ENCODE data around the gene SCT.

Gene SCT

GRCh38 chr11:626475-627307 is at the start of gene SCT:
Gene SCT (minus strand): TSS chr11:627181. CDS start chr11:627143, 38 bp downstream.
- no peak for DNase-seq (ENCODE audit: low read depth, low spot score)
- no peaks in the 10 kb centered on the region for H3K36me3 ChIP-seq (ENCODE audit: insufficient read depth, low read length)
- H3K9ac ChIP-seq (ENCODE audit: insufficient read length), result no peak within 1 kb of the TSS
- H3K9me3 ChIP-seq (ENCODE audit: low read depth, low read length), result no peaks in the 10 kb centered on the region
- H3K4me3 ChIP-seq, result no peak within 1 kb of the TSS
- no peak within 1 kb of the TSS for H3K27ac ChIP-seq
- no peak for TF ChIP-seq EZH2 (IDR thresholded peaks at IDR 0.05)
- TF ChIP-seq FOXP2 (optimal IDR thresholded peaks at IDR 0.05; ENCODE audit: control extremely low read depth, extremely low read length, insufficient read depth), result no peak
- TF ChIP-seq POLR2AphosphoS5 (IDR thresholded peaks at IDR 0.05; ENCODE audit: borderline replicate concordance, low read depth, low read length), result peak; percentile 17; the same call in 1 of the 2 replicates

- Histone ChIP-seq H3K4me3 (no peak overlapping the region), H3K9ac (ENCODE audit: insufficient read length) (no peak overlapping the region), H3K27ac (no peak overlapping the region), H3K36me3 (ENCODE audit: insufficient read depth, low read length) (peaks cover 40% of the 10 kb centered on the region), H3K9me3 (ENCODE audit: low read depth, low read length) (no peaks in the 10 kb centered on the region)
- no peak for DNase-seq (ENCODE audit: low read depth, low spot score)
- TF ChIP-seq FOXP2 (optimal IDR thresholded peaks at IDR 0.05; ENCODE audit: control extremely low read depth, extremely low read length, insufficient read depth), result no peak
- TF ChIP-seq POLR2AphosphoS5 (IDR thresholded peaks at IDR 0.05; ENCODE audit: borderline replicate concordance, low read depth, low read length), result no peak
- no peak for TF ChIP-seq EZH2 (IDR thresholded peaks at IDR 0.05)
Measured at GRCh38 chr11:674406-674805, 47.4 kb upstream of the SCT start.

GRCh38 chr11:673866-674265 is 46.9 kb upstream of the SCT start:
- no peak overlapping the region for H3K9ac ChIP-seq (ENCODE audit: insufficient read length)
- TF ChIP-seq EZH2 (IDR thresholded peaks at IDR 0.05) (no peak), POLR2AphosphoS5 (IDR thresholded peaks at IDR 0.05; ENCODE audit: borderline replicate concordance, low read depth, low read length) (no peak), FOXP2 (optimal IDR thresholded peaks at IDR 0.05; ENCODE audit: control extremely low read depth, extremely low read length, insufficient read depth) (no peak)
- no peak overlapping the region for H3K27ac ChIP-seq
- no peak for DNase-seq (ENCODE audit: low read depth, low spot score)
- H3K9me3 ChIP-seq (ENCODE audit: low read depth, low read length), result no peaks in the 10 kb centered on the region
- no peak overlapping the region for H3K4me3 ChIP-seq
- H3K36me3 ChIP-seq (ENCODE audit: insufficient read depth, low read length), result peaks cover 39% of the 10 kb centered on the region

DNA sequence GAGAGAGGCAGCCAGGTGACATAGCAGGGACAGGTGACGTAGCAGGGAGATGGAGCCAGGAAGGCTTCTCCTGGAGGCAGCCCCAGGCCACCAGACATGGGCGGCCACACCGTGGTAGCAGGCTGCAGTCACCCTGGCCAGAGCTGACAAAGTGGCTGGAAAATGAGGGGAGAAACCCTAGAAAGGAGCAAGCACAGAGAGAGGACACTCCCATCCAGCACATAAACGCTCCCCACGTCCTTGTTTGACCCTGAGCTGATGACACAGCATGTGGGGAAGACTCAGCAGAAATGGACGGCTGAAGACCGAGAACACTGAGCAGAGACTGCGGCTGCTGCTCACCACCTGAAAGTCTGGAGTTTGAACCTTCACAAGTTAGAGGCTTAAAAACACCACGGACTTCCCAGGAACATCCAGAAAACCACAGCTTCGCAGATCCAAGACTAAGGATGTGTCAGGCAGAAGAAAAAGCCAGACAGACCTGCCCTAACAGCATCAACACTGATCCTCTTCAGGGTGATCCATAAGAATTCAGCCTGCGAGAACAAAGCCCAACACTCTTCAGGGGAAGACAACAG is 38.8 kb upstream of the SCT start:
- no peak for DNase-seq (ENCODE audit: low read depth, low spot score)
- Histone ChIP-seq H3K9ac (ENCODE audit: insufficient read length) (peak overlapping the region; percentile 52), H3K36me3 (ENCODE audit: insufficient read depth, low read length) (peaks cover 27% of the 10 kb centered on the region), H3K9me3 (ENCODE audit: low read depth, low read length) (no peaks in the 10 kb centered on the region), H3K27ac (peak overlapping the region; percentile 69), H3K4me3 (peak overlapping the region; percentile 51)
- TF ChIP-seq POLR2AphosphoS5 (IDR thresholded peaks at IDR 0.05; ENCODE audit: borderline replicate concordance, low read depth, low read length) (no peak), FOXP2 (optimal IDR thresholded peaks at IDR 0.05; ENCODE audit: control extremely low read depth, extremely low read length, insufficient read depth) (no peak), EZH2 (IDR thresholded peaks at IDR 0.05) (no peak)

GRCh38 chr11:665062-665703 is 38.2 kb upstream of the SCT start:
- H3K9me3 ChIP-seq (ENCODE audit: low read depth, low read length), result no peaks in the 10 kb centered on the region
- H3K4me3 ChIP-seq, result peak overlapping the region; percentile 51
- DNase-seq (ENCODE audit: low read depth, low spot score), result peak; percentile 32
- peaks cover 32% of the 10 kb centered on the region for H3K36me3 ChIP-seq (ENCODE audit: insufficient read depth, low read length)
- H3K9ac ChIP-seq (ENCODE audit: insufficient read length), result peak overlapping the region; percentile 52
- peak overlapping the region; percentile 69 for H3K27ac ChIP-seq
- TF ChIP-seq EZH2 (IDR thresholded peaks at IDR 0.05) (no peak), POLR2AphosphoS5 (IDR thresholded peaks at IDR 0.05; ENCODE audit: borderline replicate concordance, low read depth, low read length) (no peak), FOXP2 (optimal IDR thresholded peaks at IDR 0.05; ENCODE audit: control extremely low read depth, extremely low read length, insufficient read depth) (no peak)

DNA sequence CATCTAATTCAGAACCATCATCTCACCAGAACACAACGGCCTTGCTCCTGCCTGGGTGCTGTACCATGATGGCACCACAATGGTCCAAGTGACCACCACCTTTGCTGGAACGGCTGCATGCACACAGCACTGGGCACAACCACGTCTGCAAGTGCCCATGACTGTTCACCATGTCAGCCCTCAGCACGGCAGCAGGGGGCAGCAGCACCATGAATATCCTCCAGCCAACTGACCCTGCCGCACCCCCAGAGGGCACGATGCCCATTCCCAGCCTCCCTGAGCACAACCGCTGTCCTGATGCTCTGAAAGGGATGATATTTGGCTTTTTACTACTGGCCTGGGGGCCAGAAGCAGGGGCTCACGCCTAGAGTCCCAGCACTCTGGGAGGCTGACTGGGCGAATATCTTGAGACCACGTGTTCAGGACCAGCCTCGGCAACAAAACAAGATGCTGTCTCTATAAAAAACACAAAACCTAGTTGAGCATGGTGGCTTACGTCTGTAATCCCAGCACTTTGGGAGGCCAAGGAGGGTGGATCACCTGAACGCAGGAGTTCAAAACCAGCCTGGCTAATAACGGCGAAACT is 35.8 kb upstream of the SCT start:
- no peak for DNase-seq (ENCODE audit: low read depth, low spot score)
- Histone ChIP-seq H3K9me3 (ENCODE audit: low read depth, low read length) (no peaks in the 10 kb centered on the region), H3K27ac (no peak overlapping the region), H3K36me3 (ENCODE audit: insufficient read depth, low read length) (peaks cover 42% of the 10 kb centered on the region), H3K9ac (ENCODE audit: insufficient read length) (no peak overlapping the region), H3K4me3 (no peak overlapping the region)
- TF ChIP-seq FOXP2 (optimal IDR thresholded peaks at IDR 0.05; ENCODE audit: control extremely low read depth, extremely low read length, insufficient read depth) (no peak), POLR2AphosphoS5 (IDR thresholded peaks at IDR 0.05; ENCODE audit: borderline replicate concordance, low read depth, low read length) (no peak), EZH2 (IDR thresholded peaks at IDR 0.05) (no peak)

DNA sequence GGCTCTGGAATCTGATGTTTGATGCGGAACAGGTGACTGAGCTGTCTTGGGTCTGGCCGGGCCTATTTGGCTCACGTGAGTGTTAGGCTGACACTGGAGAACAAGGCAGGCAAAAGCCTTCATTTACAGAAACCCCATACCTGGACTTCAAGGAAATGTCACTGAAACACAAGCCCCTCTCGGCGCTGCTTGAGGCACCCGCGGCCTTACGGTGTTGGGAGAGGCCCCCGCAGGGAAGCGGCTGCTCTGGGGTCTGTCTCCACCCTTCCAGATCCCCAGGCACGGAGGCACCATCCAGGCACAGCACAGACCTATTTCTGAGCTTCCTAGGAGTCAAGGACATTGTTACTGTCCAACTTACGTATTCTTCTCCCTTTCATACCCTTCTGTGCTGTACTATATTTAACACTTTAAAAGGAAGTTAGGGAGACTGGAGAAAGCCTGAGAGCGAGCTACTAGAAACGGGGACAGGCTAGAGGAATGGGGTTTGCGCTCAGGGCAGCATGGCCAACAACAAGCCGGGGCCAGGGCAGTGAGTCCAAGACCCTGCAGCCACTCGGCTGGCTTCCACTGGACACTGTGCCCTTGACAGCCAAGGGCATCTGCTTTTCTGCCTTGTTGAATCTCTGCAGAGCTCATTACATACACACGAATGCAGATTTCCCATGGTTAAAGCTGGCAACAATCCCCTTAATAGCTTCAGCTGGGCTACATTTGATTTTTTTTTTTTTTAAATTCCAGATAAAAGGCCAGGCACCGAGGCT is 33.9 kb upstream of the SCT start:
- no peak for DNase-seq (ENCODE audit: low read depth, low spot score)
- H3K27ac ChIP-seq, result peak overlapping the region; percentile 50; the same call in 1 of the 2 replicates
- TF ChIP-seq POLR2AphosphoS5 (IDR thresholded peaks at IDR 0.05; ENCODE audit: borderline replicate concordance, low read depth, low read length) (no peak), FOXP2 (optimal IDR thresholded peaks at IDR 0.05; ENCODE audit: control extremely low read depth, extremely low read length, insufficient read depth) (no peak), EZH2 (IDR thresholded peaks at IDR 0.05) (no peak)
- H3K4me3 ChIP-seq, result no peak overlapping the region
- no peak overlapping the region for H3K9ac ChIP-seq (ENCODE audit: insufficient read length)
- H3K36me3 ChIP-seq (ENCODE audit: insufficient read depth, low read length), result peaks cover 40% of the 10 kb centered on the region
- H3K9me3 ChIP-seq (ENCODE audit: low read depth, low read length), result no peaks in the 10 kb centered on the region
